Panc1 (cell line): ENCODE results near the gene KTN1.

Experiments used
- TF ChIP-seq, protein P1 (sequence below): fragments of 450-650 bp; IDR thresholded peaks from 2 replicates; pipeline ENCODE4 v1.5.1; 2017; ENCODE audit warnings: mild to moderate bottlenecking
- TF ChIP-seq, protein P2 (sequence below), 2 experiments: IDR thresholded peaks; 2 replicates each; pipeline ENCODE4 v1.6.1; 2011 to 2012; ENCODE audit warnings: low read depth in 2 of 2, control low read depth in 1 of 2, low read length in 1 of 2, mild to moderate bottlenecking in 1 of 2, moderate library complexity in 1 of 2; ENCODE audit not compliant: insufficient read depth in 1 of 2

- TF ChIP-seq, protein P1, sequence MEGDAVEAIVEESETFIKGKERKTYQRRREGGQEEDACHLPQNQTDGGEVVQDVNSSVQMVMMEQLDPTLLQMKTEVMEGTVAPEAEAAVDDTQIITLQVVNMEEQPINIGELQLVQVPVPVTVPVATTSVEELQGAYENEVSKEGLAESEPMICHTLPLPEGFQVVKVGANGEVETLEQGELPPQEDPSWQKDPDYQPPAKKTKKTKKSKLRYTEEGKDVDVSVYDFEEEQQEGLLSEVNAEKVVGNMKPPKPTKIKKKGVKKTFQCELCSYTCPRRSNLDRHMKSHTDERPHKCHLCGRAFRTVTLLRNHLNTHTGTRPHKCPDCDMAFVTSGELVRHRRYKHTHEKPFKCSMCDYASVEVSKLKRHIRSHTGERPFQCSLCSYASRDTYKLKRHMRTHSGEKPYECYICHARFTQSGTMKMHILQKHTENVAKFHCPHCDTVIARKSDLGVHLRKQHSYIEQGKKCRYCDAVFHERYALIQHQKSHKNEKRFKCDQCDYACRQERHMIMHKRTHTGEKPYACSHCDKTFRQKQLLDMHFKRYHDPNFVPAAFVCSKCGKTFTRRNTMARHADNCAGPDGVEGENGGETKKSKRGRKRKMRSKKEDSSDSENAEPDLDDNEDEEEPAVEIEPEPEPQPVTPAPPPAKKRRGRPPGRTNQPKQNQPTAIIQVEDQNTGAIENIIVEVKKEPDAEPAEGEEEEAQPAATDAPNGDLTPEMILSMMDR = no peak
- TF ChIP-seq, protein P2, sequence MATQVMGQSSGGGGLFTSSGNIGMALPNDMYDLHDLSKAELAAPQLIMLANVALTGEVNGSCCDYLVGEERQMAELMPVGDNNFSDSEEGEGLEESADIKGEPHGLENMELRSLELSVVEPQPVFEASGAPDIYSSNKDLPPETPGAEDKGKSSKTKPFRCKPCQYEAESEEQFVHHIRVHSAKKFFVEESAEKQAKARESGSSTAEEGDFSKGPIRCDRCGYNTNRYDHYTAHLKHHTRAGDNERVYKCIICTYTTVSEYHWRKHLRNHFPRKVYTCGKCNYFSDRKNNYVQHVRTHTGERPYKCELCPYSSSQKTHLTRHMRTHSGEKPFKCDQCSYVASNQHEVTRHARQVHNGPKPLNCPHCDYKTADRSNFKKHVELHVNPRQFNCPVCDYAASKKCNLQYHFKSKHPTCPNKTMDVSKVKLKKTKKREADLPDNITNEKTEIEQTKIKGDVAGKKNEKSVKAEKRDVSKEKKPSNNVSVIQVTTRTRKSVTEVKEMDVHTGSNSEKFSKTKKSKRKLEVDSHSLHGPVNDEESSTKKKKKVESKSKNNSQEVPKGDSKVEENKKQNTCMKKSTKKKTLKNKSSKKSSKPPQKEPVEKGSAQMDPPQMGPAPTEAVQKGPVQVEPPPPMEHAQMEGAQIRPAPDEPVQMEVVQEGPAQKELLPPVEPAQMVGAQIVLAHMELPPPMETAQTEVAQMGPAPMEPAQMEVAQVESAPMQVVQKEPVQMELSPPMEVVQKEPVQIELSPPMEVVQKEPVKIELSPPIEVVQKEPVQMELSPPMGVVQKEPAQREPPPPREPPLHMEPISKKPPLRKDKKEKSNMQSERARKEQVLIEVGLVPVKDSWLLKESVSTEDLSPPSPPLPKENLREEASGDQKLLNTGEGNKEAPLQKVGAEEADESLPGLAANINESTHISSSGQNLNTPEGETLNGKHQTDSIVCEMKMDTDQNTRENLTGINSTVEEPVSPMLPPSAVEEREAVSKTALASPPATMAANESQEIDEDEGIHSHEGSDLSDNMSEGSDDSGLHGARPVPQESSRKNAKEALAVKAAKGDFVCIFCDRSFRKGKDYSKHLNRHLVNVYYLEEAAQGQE (IDR thresholded peaks at IDR 0.05; ENCODE audit: insufficient read depth in 1 of 2, low read depth in 2 of 2, low read length in 1 of 2) = no peak
Measured at GRCh38 chr14:55536204-55536708, 43.8 kb upstream of the KTN1 start.
